IPS DF 4.7 (cell line): ENCODE results near the gene PLA2G2C.

Experiments
- DNase-seq: peaks from one replicate; pipeline ENCODE4 v3.0.0-alpha.2; 2013; ENCODE audit warnings: low spot score; ENCODE audit errors: extremely low read depth

PLA2G2C gene

GRCh38 chr1:20209471-20209870 lies 23.2 kb upstream of the PLA2G2C start:
- no peak for DNase-seq

GRCh38 chr1:20207546-20207945 lies 21.2 kb upstream of the PLA2G2C start:
- DNase-seq, result no peak

- DNase-seq, result no peak
These were observed 15.8 kb upstream of the PLA2G2C start for GRCh38 chr1:20202166-20202565.

- DNase-seq, result no peak
These were observed 14.6 kb upstream of the PLA2G2C start for GRCh38 chr1:20200966-20201365.

GRCh38 chr1:20199840-20200239 lies 13.5 kb upstream of the PLA2G2C start:
- no peak for DNase-seq

GRCh38 chr1:20199403-20199802 lies 13.1 kb upstream of the PLA2G2C start:
- no peak for DNase-seq

GRCh38 chr1:20198918-20199317 lies 12.6 kb upstream of the PLA2G2C start:
- no peak for DNase-seq

- DNase-seq, result no peak
These were observed 12.0 kb upstream of the PLA2G2C start for GRCh38 chr1:20198296-20198695.

GRCh38 chr1:20197329-20197791 lies 11.0 kb upstream of the PLA2G2C start:
- no peak for DNase-seq

GRCh38 chr1:20195462-20195780 lies 9.1 kb upstream of the PLA2G2C start:
- DNase-seq, result no peak

GRCh38 chr1:20194757-20195461 lies 8.6 kb upstream of the PLA2G2C start:
- DNase-seq, result no peak

GRCh38 chr1:20194224-20194623 lies 7.9 kb upstream of the PLA2G2C start:
- no peak for DNase-seq

GRCh38 chr1:20192871-20193411 lies 6.6 kb upstream of the PLA2G2C start:
- DNase-seq, result no peak

- no peak for DNase-seq
These were observed 6.0 kb upstream of the PLA2G2C start for GRCh38 chr1:20192364-20192763.

GRCh38 chr1:20191266-20191825 lies 5.0 kb upstream of the PLA2G2C start:
- no peak for DNase-seq

GRCh38 chr1:20190256-20191160 lies 4.2 kb upstream of the PLA2G2C start:
- DNase-seq, result no peak

- no peak for DNase-seq
These were observed 3.3 kb upstream of the PLA2G2C start for GRCh38 chr1:20189664-20190063.

GRCh38 chr1:20188455-20188817 lies 2.1 kb upstream of the PLA2G2C start:
- no peak for DNase-seq

- DNase-seq, result no peak
These were observed 1.6 kb upstream of the PLA2G2C start for GRCh38 chr1:20187813-20188454.

- no peak for DNase-seq
These were observed 940 bp upstream of the PLA2G2C start for GRCh38 chr1:20187103-20187812.
